T47D (cell line): Measurements from ENCODE around the gene AHDC1.
A peak's percentile ranks its signal among the peaks of the same experiment; 100 is the strongest.

Experiments
- DNase-seq, 2 experiments: peaks; one replicate each; pipeline versions ENCODE4 v3.0.0 to v3.0.0-alpha.2; 2011 to 2012; ENCODE audit warnings: low read depth in 1 of 2, low spot score in 1 of 2
- JUND ChIP-seq: IDR thresholded peaks from 2 replicates; pipeline ENCODE4 v1.6.1; 2012; ENCODE audit warnings: low read depth
- in situ Hi-C: cut with HindIII; loops from 2 replicates; pipeline ENCODE4 v1.10.0; 2016; ENCODE audit warnings: low sequenced_read_pairs, low pct_unique_long_range_greater_than_20kb

The AHDC1 gene

GRCh38 chr1:27562534-27563340, 41.2 kb downstream of the AHDC1 start:
- no peak for TF ChIP-seq JUND
- DNase-seq = no peak
- in situ Hi-C loops = no loop called here

- in situ Hi-C loops = no loop called here
- DNase-seq = no peak
- no peak for TF ChIP-seq JUND
Measured at GRCh38 chr1:27562021-27562420, 41.9 kb downstream of the AHDC1 start.

GRCh38 chr1:27561124-27561899, 42.6 kb downstream of the AHDC1 start:
- in situ Hi-C loops = no loop called here

GRCh38 chr1:27560268-27561123, 43.4 kb downstream of the AHDC1 start:
- no peak for DNase-seq
- TF ChIP-seq JUND = no peak
- in situ Hi-C loops = no loop called here

More at GRCh38 chr1:27561124-27561899, 42.6 kb downstream of the AHDC1 start:
- DNase-seq = no peak
- TF ChIP-seq JUND = no peak

- in situ Hi-C loops = no loop called here
- DNase-seq = no peak
- no peak for TF ChIP-seq JUND
Measured at GRCh38 chr1:27559466-27560030, 44.4 kb downstream of the AHDC1 start.

- in situ Hi-C loops = no loop called here
- no peak for DNase-seq
- TF ChIP-seq JUND = no peak
Measured at GRCh38 chr1:27557596-27558340, 46.2 kb downstream of the AHDC1 start.

GRCh38 chr1:27556781-27557595, 47.0 kb downstream of the AHDC1 start:
- in situ Hi-C loops = no loop called here
- TF ChIP-seq JUND = no peak
- DNase-seq = peak; percentile 82 to 85

GRCh38 chr1:27556435-27556780, 47.5 kb downstream of the AHDC1 start:
- no peak for TF ChIP-seq JUND
- in situ Hi-C loops = no loop called here
- DNase-seq = no peak

- no peak for TF ChIP-seq JUND
- no peak for DNase-seq
- in situ Hi-C loops = no loop called here
Measured at GRCh38 chr1:27555700-27556424, 48.1 kb downstream of the AHDC1 start.
